Measurements from ENCODE around the gene KCNK15. TPM values are rescaled to one million over a fixed set of nuclear protein-coding genes. Genes with fewer than 3 reads are reported as not detected.

KCNK15 gene
- total RNA-seq, 1 experiment from 2014 or later, result 0.33 TPM

GRCh38 chr20:44722990-44723389 is 22.7 kb upstream of the KCNK15 start:
- Histone ChIP-seq H3K56ac (ENCODE audit: insufficient read length, low read depth, low read length) (no peak overlapping the region), H4K91ac (ENCODE audit: insufficient read length, low read depth, low read length) (no peak overlapping the region), H3K4me1 (ENCODE audit: insufficient read depth, low read length) (no peaks in the 10 kb centered on the region), H3K79me1 (ENCODE audit: insufficient read depth, low read depth, low read length, poor library complexity, severe bottlenecking) (no peaks in the 10 kb centered on the region), H3K14ac (ENCODE audit: insufficient read depth, low read length) (no peak overlapping the region), H3K79me2 (ENCODE audit: insufficient read depth, low read length) (no peaks in the 10 kb centered on the region), H2BK12ac (ENCODE audit: insufficient read length, low read depth, low read length) (no peak overlapping the region), H2BK120ac (ENCODE audit: low read depth, low read length, poor library complexity, severe bottlenecking) (no peak overlapping the region), H3T11ph (ENCODE audit: low read length) (no peak overlapping the region), H3K4me2 (ENCODE audit: insufficient read depth, insufficient read length, low read length) (no peak overlapping the region), H2BK20ac (ENCODE audit: low read depth, low read length, poor library complexity, severe bottlenecking) (no peak overlapping the region), H3K27me3 (ENCODE audit: insufficient read depth, low read length) (no peaks in the 10 kb centered on the region), H3K4ac (ENCODE audit: low read depth, low read length) (no peak overlapping the region), H4K20me1 (ENCODE audit: control insufficient read depth, insufficient read depth, insufficient read length) (no peaks in the 10 kb centered on the region), H3K27ac (ENCODE audit: insufficient read length, low read depth, low read length) (no peak overlapping the region), H4K8ac (replicated peaks; ENCODE audit: insufficient read length, low read depth, low read length) (no peak overlapping the region), H2AFZ (ENCODE audit: low read length) (no peak overlapping the region), H2AK5ac (ENCODE audit: insufficient read length, low read length) (no peak overlapping the region), H3K9ac (ENCODE audit: extremely low read depth, insufficient read length, low read length) (no peak overlapping the region), H4K5ac (ENCODE audit: insufficient read length, low read depth, low read length) (no peak overlapping the region), H3K18ac (ENCODE audit: insufficient read length, low read depth, low read length) (no peak overlapping the region), H3K23me2 (ENCODE audit: insufficient read length, low read depth, low read length, poor library complexity, severe bottlenecking) (no peaks in the 10 kb centered on the region), H2BK15ac (ENCODE audit: low read depth, low read length) (no peak overlapping the region), H3K23ac (ENCODE audit: insufficient read length, low read depth, low read length) (no peak overlapping the region), H2BK5ac (ENCODE audit: insufficient read length, low read length) (no peak overlapping the region), H3K9me3 (ENCODE audit: control insufficient read depth, low read depth, low read length) (no peaks in the 10 kb centered on the region)
- Mint-ChIP-seq H3K36me3 (ENCODE audit: insufficient read depth in 1 of 3, low read depth in 3 of 3) (no peaks in the 10 kb centered on the region), H3K4me3 (no peak overlapping the region), H3K9me3 (no peaks in the 10 kb centered on the region), H3K27ac (0 out of 7 replicates have a peak overlapping the region, but pooled peaks of 1 of the 3 experiments have one; percentile 8), H3K4me1 (peaks cover 14 to 20% of the 10 kb centered on the region in 2 experiments), H3K27me3 (ENCODE audit: low read depth) (no peaks in the 10 kb centered on the region)
- TF ChIP-seq CTCF (conservative IDR thresholded peaks at IDR 0.05), result no peak
- no peak for DNase-seq
- WGBS (ENCODE audit: extremely low coverage, insufficient read length, low lambda C conversion rate), result no CpG with 5 or more reads among the region's 2 CpGs
